Measurements from ENCODE around the gene POLA2.

Gene POLA2

GRCh38 chr11:65266210-65266609 is 4.4 kb downstream of the POLA2 start:
- no peak overlapping the region for H3K4me3 ChIP-seq (ENCODE audit: low read length)
- no peaks in the 10 kb centered on the region for H3K27me3 ChIP-seq (ENCODE audit: insufficient read depth, low read length)
- no peak overlapping the region for H3K27ac ChIP-seq (ENCODE audit: low read length)
- H3K9ac ChIP-seq (ENCODE audit: low read depth, low read length), result no peak overlapping the region
- H3K4me1 ChIP-seq (ENCODE audit: insufficient read depth, low read length), result peaks cover 3% of the 10 kb centered on the region; the same call in 1 of the 2 replicates
- no peaks in the 10 kb centered on the region for H3K9me3 ChIP-seq (ENCODE audit: insufficient read depth, low read depth, low read length)
- peaks cover 59% of the 10 kb centered on the region for H3K36me3 ChIP-seq (ENCODE audit: insufficient read depth, low read depth, low read length)

GRCh38 chr11:65274735-65275682 is 13.2 kb downstream of the POLA2 start:
- H3K27me3 ChIP-seq (ENCODE audit: insufficient read depth, low read length), result no peaks in the 10 kb centered on the region
- peaks cover 69% of the 10 kb centered on the region for H3K36me3 ChIP-seq (ENCODE audit: insufficient read depth, low read depth, low read length)
- H3K9me3 ChIP-seq (ENCODE audit: insufficient read depth, low read depth, low read length), result no peaks in the 10 kb centered on the region
- no peak overlapping the region for H3K9ac ChIP-seq (ENCODE audit: low read depth, low read length)
- H3K27ac ChIP-seq (ENCODE audit: low read length), result no peak overlapping the region
- peaks cover 5% of the 10 kb centered on the region; the same call in 1 of the 2 replicates for H3K4me1 ChIP-seq (ENCODE audit: insufficient read depth, low read length)
- no peak overlapping the region for H3K4me3 ChIP-seq (ENCODE audit: low read length)

- peaks cover 5% of the 10 kb centered on the region; the same call in 1 of the 2 replicates for H3K4me1 ChIP-seq (ENCODE audit: insufficient read depth, low read length)
- no peak overlapping the region for H3K9ac ChIP-seq (ENCODE audit: low read depth, low read length)
- no peak overlapping the region for H3K4me3 ChIP-seq (ENCODE audit: low read length)
- peaks cover 69% of the 10 kb centered on the region for H3K36me3 ChIP-seq (ENCODE audit: insufficient read depth, low read depth, low read length)
- no peak overlapping the region for H3K27ac ChIP-seq (ENCODE audit: low read length)
- no peaks in the 10 kb centered on the region for H3K9me3 ChIP-seq (ENCODE audit: insufficient read depth, low read depth, low read length)
- no peaks in the 10 kb centered on the region for H3K27me3 ChIP-seq (ENCODE audit: insufficient read depth, low read length)
Observed at GRCh38 chr11:65275906-65276305, 14.1 kb downstream of the POLA2 start.

- Histone ChIP-seq H3K36me3 (ENCODE audit: insufficient read depth, low read depth, low read length) (peaks cover 72% of the 10 kb centered on the region), H3K4me3 (ENCODE audit: low read length) (no peak overlapping the region), H3K27ac (ENCODE audit: low read length) (no peak overlapping the region), H3K4me1 (ENCODE audit: insufficient read depth, low read length) (peaks cover 5% of the 10 kb centered on the region; the same call in 1 of the 2 replicates), H3K9ac (ENCODE audit: low read depth, low read length) (no peak overlapping the region), H3K9me3 (ENCODE audit: insufficient read depth, low read depth, low read length) (no peaks in the 10 kb centered on the region), H3K27me3 (ENCODE audit: insufficient read depth, low read length) (no peaks in the 10 kb centered on the region)
Observed at GRCh38 chr11:65277631-65278277, 16.0 kb downstream of the POLA2 start.

GRCh38 chr11:65278356-65278755 is 16.6 kb downstream of the POLA2 start:
- Histone ChIP-seq H3K4me3 (ENCODE audit: low read length) (no peak overlapping the region), H3K4me1 (ENCODE audit: insufficient read depth, low read length) (peaks cover 5% of the 10 kb centered on the region; the same call in 1 of the 2 replicates), H3K27me3 (ENCODE audit: insufficient read depth, low read length) (no peaks in the 10 kb centered on the region), H3K27ac (ENCODE audit: low read length) (no peak overlapping the region), H3K36me3 (ENCODE audit: insufficient read depth, low read depth, low read length) (peaks cover 77% of the 10 kb centered on the region), H3K9ac (ENCODE audit: low read depth, low read length) (no peak overlapping the region), H3K9me3 (ENCODE audit: insufficient read depth, low read depth, low read length) (no peaks in the 10 kb centered on the region)

- H3K9me3 ChIP-seq (ENCODE audit: insufficient read depth, low read depth, low read length), result no peaks in the 10 kb centered on the region
- H3K36me3 ChIP-seq (ENCODE audit: insufficient read depth, low read depth, low read length), result peaks cover 84% of the 10 kb centered on the region
- no peak overlapping the region for H3K9ac ChIP-seq (ENCODE audit: low read depth, low read length)
- H3K4me1 ChIP-seq (ENCODE audit: insufficient read depth, low read length), result peaks cover 5% of the 10 kb centered on the region; the same call in 1 of the 2 replicates
- no peaks in the 10 kb centered on the region for H3K27me3 ChIP-seq (ENCODE audit: insufficient read depth, low read length)
- H3K27ac ChIP-seq (ENCODE audit: low read length), result no peak overlapping the region
- H3K4me3 ChIP-seq (ENCODE audit: low read length), result no peak overlapping the region
Observed at GRCh38 chr11:65279279-65279678, 17.5 kb downstream of the POLA2 start.

- H3K9me3 ChIP-seq (ENCODE audit: insufficient read depth, low read depth, low read length), result no peaks in the 10 kb centered on the region
- H3K9ac ChIP-seq (ENCODE audit: low read depth, low read length), result no peak overlapping the region
- H3K36me3 ChIP-seq (ENCODE audit: insufficient read depth, low read depth, low read length), result peaks cover 91% of the 10 kb centered on the region
- H3K27ac ChIP-seq (ENCODE audit: low read length), result no peak overlapping the region
- H3K4me1 ChIP-seq (ENCODE audit: insufficient read depth, low read length), result peaks cover 5% of the 10 kb centered on the region; the same call in 1 of the 2 replicates
- no peaks in the 10 kb centered on the region for H3K27me3 ChIP-seq (ENCODE audit: insufficient read depth, low read length)
- no peak overlapping the region for H3K4me3 ChIP-seq (ENCODE audit: low read length)
Observed at GRCh38 chr11:65279741-65280440, 18.1 kb downstream of the POLA2 start.

GRCh38 chr11:65280646-65281045 is 18.9 kb downstream of the POLA2 start:
- Histone ChIP-seq H3K9ac (ENCODE audit: low read depth, low read length) (no peak overlapping the region), H3K27me3 (ENCODE audit: insufficient read depth, low read length) (no peaks in the 10 kb centered on the region), H3K36me3 (ENCODE audit: insufficient read depth, low read depth, low read length) (peaks cover 98% of the 10 kb centered on the region), H3K9me3 (ENCODE audit: insufficient read depth, low read depth, low read length) (no peaks in the 10 kb centered on the region), H3K27ac (ENCODE audit: low read length) (no peak overlapping the region), H3K4me3 (ENCODE audit: low read length) (no peak overlapping the region), H3K4me1 (ENCODE audit: insufficient read depth, low read length) (peaks cover 5% of the 10 kb centered on the region; the same call in 1 of the 2 replicates)

GRCh38 chr11:65286686-65287085 is 24.9 kb downstream of the POLA2 start:
- no peaks in the 10 kb centered on the region for H3K4me1 ChIP-seq (ENCODE audit: insufficient read depth, low read length)
- no peak overlapping the region for H3K27ac ChIP-seq (ENCODE audit: low read length)
- H3K9me3 ChIP-seq (ENCODE audit: insufficient read depth, low read depth, low read length), result no peaks in the 10 kb centered on the region
- H3K9ac ChIP-seq (ENCODE audit: low read depth, low read length), result no peak overlapping the region
- peaks cover 98% of the 10 kb centered on the region for H3K36me3 ChIP-seq (ENCODE audit: insufficient read depth, low read depth, low read length)
- no peaks in the 10 kb centered on the region for H3K27me3 ChIP-seq (ENCODE audit: insufficient read depth, low read length)
- no peak overlapping the region for H3K4me3 ChIP-seq (ENCODE audit: low read length)

GRCh38 chr11:65287601-65288000 is 25.8 kb downstream of the POLA2 start:
- no peak overlapping the region for H3K4me3 ChIP-seq (ENCODE audit: low read length)
- H3K27me3 ChIP-seq (ENCODE audit: insufficient read depth, low read length), result no peaks in the 10 kb centered on the region
- H3K27ac ChIP-seq (ENCODE audit: low read length), result no peak overlapping the region
- H3K9ac ChIP-seq (ENCODE audit: low read depth, low read length), result no peak overlapping the region
- H3K4me1 ChIP-seq (ENCODE audit: insufficient read depth, low read length), result no peaks in the 10 kb centered on the region
- no peaks in the 10 kb centered on the region for H3K9me3 ChIP-seq (ENCODE audit: insufficient read depth, low read depth, low read length)
- H3K36me3 ChIP-seq (ENCODE audit: insufficient read depth, low read depth, low read length), result peaks cover 96% of the 10 kb centered on the region

GRCh38 chr11:65288706-65289536 is 27.2 kb downstream of the POLA2 start:
- H3K9me3 ChIP-seq (ENCODE audit: insufficient read depth, low read depth, low read length), result no peaks in the 10 kb centered on the region
- H3K36me3 ChIP-seq (ENCODE audit: insufficient read depth, low read depth, low read length), result peaks cover 98% of the 10 kb centered on the region
- H3K9ac ChIP-seq (ENCODE audit: low read depth, low read length), result no peak overlapping the region
- H3K27me3 ChIP-seq (ENCODE audit: insufficient read depth, low read length), result no peaks in the 10 kb centered on the region
- no peak overlapping the region for H3K27ac ChIP-seq (ENCODE audit: low read length)
- no peak overlapping the region for H3K4me3 ChIP-seq (ENCODE audit: low read length)
- no peaks in the 10 kb centered on the region for H3K4me1 ChIP-seq (ENCODE audit: insufficient read depth, low read length)
